Esophagus squamous epithelium (tissue), 4 donors: ENCODE measurements around the gene SLC25A4.

Experiments used
- POLR2A ChIP-seq, 4 donors: fragments of 450-650 bp; IDR thresholded peaks; one replicate each; pipeline ENCODE4 v1.6.1; 2017; ENCODE audit warnings: antibody characterized with exemption in 4 of 4, mild to moderate bottlenecking in 4 of 4, moderate library complexity in 3 of 4
- TF ChIP-seq, protein P1 (sequence below), 6 experiments: fragments of 450-650 bp in 4 of 6; fragments of 200-600 bp in 2 of 6; sonication (generic) in 2 of 6; IDR thresholded peaks; one replicate each; pipeline ENCODE4 v1.5.1; 2016 to 2019; ENCODE audit warnings: antibody characterized with exemption in 6 of 6, mild to moderate bottlenecking in 4 of 6, moderate library complexity in 4 of 6

- no peak for TF ChIP-seq POLR2A (IDR thresholded peaks at IDR 0.05)
- TF ChIP-seq, protein P1, sequence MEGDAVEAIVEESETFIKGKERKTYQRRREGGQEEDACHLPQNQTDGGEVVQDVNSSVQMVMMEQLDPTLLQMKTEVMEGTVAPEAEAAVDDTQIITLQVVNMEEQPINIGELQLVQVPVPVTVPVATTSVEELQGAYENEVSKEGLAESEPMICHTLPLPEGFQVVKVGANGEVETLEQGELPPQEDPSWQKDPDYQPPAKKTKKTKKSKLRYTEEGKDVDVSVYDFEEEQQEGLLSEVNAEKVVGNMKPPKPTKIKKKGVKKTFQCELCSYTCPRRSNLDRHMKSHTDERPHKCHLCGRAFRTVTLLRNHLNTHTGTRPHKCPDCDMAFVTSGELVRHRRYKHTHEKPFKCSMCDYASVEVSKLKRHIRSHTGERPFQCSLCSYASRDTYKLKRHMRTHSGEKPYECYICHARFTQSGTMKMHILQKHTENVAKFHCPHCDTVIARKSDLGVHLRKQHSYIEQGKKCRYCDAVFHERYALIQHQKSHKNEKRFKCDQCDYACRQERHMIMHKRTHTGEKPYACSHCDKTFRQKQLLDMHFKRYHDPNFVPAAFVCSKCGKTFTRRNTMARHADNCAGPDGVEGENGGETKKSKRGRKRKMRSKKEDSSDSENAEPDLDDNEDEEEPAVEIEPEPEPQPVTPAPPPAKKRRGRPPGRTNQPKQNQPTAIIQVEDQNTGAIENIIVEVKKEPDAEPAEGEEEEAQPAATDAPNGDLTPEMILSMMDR (IDR thresholded peaks at IDR 0.05), result no peak
Observed at GRCh38 chr4:185190306-185190856, 47.3 kb downstream of the SLC25A4 start.
